GM19351 (cell line): ENCODE measurements around the gene KIAA1586.
"Not testable (repeated sequence)": the region's sequence is repeated elsewhere in the genome, so short reads cannot be mapped to it uniquely, and the experiment has no call there.

Experiments used
- ATAC-seq: cut with Tn5 transposase; IDR thresholded peaks from one replicate; pipeline ENCODE4 v1.9.1; 2021; ENCODE audit warnings: mild to moderate bottlenecking, moderate library complexity; ENCODE audit not compliant: unreplicated experiment

The KIAA1586 gene

DNA sequence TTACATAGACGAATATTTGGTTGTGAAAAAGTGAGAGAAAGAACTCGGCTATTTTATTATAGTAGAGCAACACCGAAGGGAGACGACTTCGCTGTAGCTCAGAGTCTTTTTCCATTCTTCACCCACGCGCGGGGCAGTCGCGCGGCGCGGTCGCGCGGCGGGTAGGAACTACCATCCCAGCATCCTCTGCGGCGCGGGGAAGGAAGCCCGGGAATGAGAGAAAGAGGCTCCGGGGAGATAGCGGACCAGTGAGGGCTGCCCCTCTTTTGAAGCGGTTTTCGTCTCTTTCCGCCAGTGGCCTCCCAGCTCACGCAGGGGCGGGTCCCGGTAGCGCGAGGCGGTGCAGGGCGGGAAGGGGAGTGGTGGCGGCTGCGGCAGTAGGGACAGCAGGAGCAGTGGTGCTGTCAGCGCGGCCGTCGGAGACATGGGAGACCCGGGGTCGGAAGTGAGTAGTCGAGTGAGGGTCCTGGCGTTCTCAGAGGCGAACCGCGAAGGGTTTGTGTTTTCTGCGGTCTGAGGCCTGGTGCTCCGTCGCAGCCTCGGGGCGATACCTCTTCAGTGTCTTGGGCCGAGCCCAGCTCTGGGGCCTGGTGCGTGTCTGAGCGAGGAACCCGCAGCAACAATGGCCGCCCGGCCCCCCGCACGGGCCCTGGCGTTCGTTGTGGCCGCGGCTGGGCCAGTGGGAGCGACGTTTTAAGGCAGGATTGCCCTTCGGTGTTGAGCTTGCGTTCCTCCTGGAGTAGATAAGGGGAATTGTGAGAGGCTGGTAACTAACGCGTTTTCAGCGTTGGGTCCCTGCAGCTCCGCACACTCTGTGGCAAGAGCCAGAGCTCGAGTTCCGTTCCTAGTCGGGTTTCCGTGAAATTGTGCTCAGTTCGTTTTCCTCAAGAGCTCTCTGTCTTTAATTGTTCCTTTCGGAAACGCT lies at the start of gene KIAA1586:
KIAA1586 (plus strand) TSS at position 362 of the 925 bp plus-strand sequence; CDS start at position 425, 63 bp downstream.
- ATAC-seq = peak; percentile 91

DNA sequence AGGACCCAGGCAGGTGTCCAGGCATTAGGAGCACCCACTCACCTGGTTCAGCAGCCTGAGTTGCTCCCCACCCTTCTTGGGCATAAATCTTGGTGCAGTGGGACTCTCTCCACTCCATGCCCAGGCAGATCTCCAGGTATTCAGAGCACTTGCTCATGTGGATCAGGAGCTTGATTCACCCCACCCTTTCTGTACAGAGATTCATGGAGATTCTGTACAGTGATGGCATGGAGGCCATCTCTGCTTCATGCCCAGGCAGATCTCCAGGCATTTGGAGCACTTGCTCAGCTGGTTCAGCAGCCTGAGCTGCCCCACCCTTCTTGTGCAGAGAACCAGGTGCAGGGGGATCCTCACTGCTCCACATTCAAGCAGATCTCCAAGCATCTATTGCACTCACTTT lies 47.4 kb upstream of the KIAA1586 start:
- ATAC-seq = no peak

GRCh38 chr6:56999748-57000147 lies 46.7 kb upstream of the KIAA1586 start:
- ATAC-seq = not testable (repeated sequence)

GRCh38 chr6:57002197-57002596 lies 44.3 kb upstream of the KIAA1586 start:
- ATAC-seq = no peak

GRCh38 chr6:57004292-57004691 lies 42.2 kb upstream of the KIAA1586 start:
- ATAC-seq = no peak

GRCh38 chr6:57006101-57006500 lies 40.4 kb upstream of the KIAA1586 start:
- no peak for ATAC-seq

DNA sequence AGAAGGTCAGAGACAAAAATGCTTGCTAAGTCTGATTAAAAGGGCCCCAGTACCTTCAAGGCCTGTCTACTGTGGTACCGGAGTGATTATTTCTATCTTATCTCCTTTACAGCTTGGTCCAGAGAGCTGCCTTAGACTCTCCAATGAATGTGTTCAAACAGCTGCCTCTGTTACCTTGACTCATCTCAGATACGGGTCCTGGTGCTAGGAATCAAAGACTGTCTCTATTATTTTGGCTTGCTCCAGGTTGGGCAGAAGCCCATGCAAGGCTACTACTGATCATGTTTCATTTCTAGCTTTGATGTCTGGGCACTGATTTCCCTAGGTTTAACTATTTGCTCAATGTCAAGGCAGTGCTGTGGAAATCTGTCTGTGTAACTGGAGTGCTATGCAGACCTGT lies 38.4 kb upstream of the KIAA1586 start:
- ATAC-seq = not testable (repeated sequence)

DNA sequence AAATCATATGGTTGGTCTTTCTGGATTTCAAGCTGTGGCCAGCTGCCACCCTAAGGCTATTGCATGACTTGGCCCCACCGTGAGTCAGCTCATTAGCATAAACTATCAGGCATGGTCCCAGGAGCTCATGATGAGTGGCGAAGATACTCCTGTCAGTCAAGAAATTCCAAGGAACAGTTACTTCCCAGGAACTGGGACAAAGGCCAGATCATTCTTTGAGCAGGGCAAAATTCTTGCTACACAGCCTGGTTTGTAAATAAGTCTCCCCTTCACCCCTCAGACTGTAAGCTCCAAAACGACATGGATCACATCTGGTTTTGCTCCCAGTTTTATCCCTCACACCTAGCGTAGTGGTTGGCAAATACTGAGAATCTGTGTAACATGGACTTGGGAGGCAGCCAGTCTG lies 33.0 kb upstream of the KIAA1586 start:
- no peak for ATAC-seq

DNA sequence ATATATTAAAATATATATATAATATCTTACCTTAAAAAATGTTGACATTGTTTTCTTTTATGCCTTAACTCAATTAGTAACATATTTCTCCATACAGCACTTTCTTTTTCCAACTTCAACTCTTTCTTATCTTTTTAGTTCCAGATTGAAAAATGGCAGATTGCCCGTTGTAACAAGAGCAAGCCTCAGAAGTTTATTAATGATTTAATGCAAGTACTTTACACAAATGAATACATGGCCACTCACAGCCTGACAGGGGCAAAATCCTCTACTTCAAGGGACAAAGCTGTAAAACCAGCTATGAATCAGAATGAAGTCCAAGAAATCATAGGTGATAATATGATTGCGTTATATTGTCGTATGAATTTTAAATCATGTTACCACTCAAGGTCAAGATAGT lies 29.4 kb upstream of the KIAA1586 start:
- no peak for ATAC-seq

DNA sequence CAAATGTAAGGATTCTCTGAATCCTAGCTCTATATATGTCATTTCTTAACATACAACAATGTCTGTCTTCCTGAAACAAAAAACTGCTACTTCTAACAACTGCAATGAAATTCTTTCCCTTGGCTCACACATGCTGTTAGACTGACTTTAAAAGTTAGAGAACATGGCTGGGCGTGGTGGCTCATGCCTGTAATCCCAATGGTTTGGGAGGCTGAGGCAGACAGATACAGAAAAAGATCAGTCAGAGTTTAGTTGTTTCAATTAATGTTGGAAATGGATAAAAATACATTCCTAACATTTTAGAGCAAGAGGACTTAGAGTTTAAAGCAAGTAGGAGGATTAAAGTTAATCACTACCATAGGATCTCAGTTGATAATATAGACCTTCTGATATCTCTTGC lies 28.7 kb upstream of the KIAA1586 start:
- no peak for ATAC-seq

GRCh38 chr6:57019434-57019833 lies 27.1 kb upstream of the KIAA1586 start:
- ATAC-seq = no peak

- peak; percentile 90 for ATAC-seq
These were observed 25.3 kb upstream of the KIAA1586 start for GRCh38 chr6:57021086-57021720.

DNA sequence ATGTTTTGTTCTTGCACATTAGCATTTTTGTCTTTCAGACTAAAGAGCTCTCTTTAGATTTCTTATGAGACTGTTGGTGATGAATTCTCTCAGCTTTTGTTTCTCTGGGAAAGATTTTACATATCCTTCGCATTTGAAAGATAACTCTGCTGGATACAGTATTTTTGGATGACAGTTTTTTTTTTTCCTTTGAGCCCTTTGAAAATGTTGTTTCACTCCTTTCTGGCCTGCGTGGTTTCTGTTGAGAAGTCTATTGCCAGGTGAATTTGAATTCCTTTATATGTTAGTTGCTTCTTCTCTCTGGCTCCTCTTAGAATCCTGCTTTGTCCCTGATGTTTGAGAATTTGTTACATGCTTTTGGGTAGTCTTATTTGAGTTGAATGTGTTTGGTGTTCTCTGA lies 22.2 kb upstream of the KIAA1586 start:
- no peak for ATAC-seq

DNA sequence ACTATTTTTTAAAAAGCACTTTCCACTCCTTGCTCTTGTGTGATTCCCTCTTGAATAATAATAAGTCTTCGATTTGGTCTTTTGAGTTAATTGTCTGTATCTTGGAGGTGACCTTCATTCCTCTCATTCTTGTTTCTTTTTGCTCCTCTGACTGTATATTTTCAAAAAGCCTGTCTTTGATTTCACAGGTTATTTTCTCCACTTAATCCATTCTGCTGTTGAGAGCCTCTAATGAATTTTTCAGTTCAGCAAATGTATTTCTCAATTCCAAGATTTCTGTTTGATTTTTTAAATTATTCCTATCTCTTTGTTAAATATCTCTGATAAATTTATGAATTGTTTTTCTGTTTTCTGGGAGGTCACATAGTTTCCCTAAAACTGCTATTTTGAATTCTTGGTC lies 21.7 kb upstream of the KIAA1586 start:
- ATAC-seq = no peak

DNA sequence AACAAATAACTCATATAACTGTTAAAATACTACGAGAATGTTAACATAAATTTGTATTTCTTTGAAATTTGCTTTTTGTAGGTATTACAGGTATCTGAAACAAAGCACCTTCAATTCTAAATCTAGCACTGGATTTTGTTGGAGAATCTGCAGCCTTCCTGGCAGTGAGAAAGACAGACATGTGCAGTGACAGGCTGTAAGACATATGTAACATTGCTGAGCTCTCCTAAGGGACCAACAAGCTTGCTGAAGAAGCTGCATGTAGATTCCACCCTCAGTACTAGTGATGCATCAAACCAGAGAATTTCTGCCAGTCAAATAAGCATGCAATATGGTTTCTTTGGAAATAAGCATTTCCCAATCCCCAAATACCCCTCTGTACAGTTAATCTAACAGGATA lies 20.5 kb upstream of the KIAA1586 start:
- no peak for ATAC-seq

- no peak for ATAC-seq
These were observed 19.2 kb upstream of the KIAA1586 start for GRCh38 chr6:57027301-57027700.

DNA sequence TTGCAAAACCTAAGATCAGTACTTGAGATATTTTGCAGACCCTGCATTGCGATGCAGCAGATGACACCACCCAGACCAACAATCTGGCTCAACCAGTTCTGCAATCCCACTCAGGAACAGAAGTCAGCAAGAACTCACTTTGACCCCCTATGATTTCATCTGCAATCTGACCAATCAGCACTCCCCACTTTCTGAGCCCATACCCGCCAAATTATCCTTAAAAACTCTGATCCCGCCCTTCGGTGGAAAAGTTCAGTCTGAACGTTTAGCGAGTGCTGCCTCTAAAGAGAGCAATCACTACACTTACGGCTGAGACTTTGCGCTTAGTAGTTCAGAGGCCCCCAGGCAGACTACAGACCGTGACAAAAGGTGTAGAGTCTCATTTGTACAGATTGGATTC lies 17.3 kb upstream of the KIAA1586 start:
- no peak for ATAC-seq

DNA sequence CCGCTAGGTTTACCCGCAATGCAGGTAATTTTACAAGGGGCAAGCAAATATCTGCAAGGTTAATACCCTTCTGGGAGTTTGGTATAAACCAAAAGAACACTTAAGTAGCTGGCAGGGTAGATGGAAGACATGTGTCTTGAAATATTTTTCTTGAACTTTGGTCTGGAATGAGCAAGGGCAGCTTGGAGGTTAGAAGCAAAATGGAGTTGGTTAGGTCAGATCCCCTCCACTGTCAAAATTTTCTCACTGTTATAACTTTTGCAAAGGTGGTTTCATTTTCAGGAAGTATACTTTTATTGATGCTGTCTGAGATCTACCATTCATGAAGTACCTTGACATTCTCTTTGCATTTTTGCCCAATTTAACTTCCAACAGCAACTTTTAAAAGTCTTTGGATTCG lies 13.3 kb upstream of the KIAA1586 start:
- ATAC-seq = no peak

GRCh38 chr6:57035549-57035948 lies 10.9 kb upstream of the KIAA1586 start:
- ATAC-seq = no peak

DNA sequence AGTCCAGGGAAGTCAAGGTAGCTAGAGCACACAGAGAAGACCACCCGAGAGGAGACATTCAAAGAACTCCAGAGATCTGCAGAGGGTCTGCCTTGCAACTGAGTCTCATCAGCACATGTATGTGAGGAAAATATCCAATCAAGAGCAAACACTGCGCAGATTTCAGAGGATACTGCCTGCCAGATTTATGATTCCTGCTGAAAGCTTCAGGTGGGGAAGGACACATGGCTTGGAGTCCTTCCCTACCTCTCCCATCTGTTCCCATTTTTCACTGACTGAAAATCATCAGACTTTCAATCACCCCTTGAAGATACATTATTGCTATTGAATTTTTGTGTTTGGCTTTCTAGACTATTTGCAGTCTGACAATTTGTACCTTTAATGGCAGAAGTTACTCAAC lies 7.6 kb upstream of the KIAA1586 start:
- ATAC-seq = no peak

- no peak for ATAC-seq
These were observed 6.5 kb upstream of the KIAA1586 start for GRCh38 chr6:57040011-57040410.

GRCh38 chr6:57044061-57044460 lies 2.4 kb upstream of the KIAA1586 start:
- ATAC-seq = not testable (repeated sequence)
